GM18498 (cell line): ENCODE measurements around the gene IFT80.
"Not testable (repeated sequence)": the region's sequence is repeated elsewhere in the genome, so short reads cannot be mapped to it uniquely, and the experiment has no call there.

Source experiments
- ATAC-seq: cut with Tn5 transposase; IDR thresholded peaks from one replicate; pipeline ENCODE4 v1.9.1; 2021; ENCODE audit warnings: mild to moderate bottlenecking, moderate library complexity; ENCODE audit not compliant: unreplicated experiment

Gene IFT80

GRCh38 chr3:160286231-160286630, 112.8 kb downstream of the IFT80 start:
- ATAC-seq: no peak

- no peak for ATAC-seq
These were observed 118.2 kb downstream of the IFT80 start for GRCh38 chr3:160280836-160281235.

- ATAC-seq: no peak
These were observed 119.4 kb downstream of the IFT80 start for GRCh38 chr3:160279657-160280056.

- no peak for ATAC-seq
These were observed 120.8 kb downstream of the IFT80 start for GRCh38 chr3:160278210-160278609.

GRCh38 chr3:160265088-160265487, 133.9 kb downstream of the IFT80 start:
- no peak for ATAC-seq

GRCh38 chr3:160260587-160261270, 138.3 kb downstream of the IFT80 start:
- no peak for ATAC-seq

- ATAC-seq: no peak
These were observed 139.4 kb downstream of the IFT80 start for GRCh38 chr3:160259589-160259988.

- ATAC-seq: no peak
These were observed 141.4 kb downstream of the IFT80 start for GRCh38 chr3:160257606-160258005.

GRCh38 chr3:160253298-160253697, 145.7 kb downstream of the IFT80 start:
- no peak for ATAC-seq

GRCh38 chr3:160247766-160248165, 151.3 kb downstream of the IFT80 start:
- ATAC-seq: no peak

- no peak for ATAC-seq
These were observed 153.7 kb downstream of the IFT80 start for GRCh38 chr3:160245261-160245800.

GRCh38 chr3:160240719-160241118, 158.3 kb downstream of the IFT80 start:
- ATAC-seq: not testable (repeated sequence)

GRCh38 chr3:160232014-160232413, 167.0 kb downstream of the IFT80 start:
- no peak for ATAC-seq

- ATAC-seq: no peak
These were observed 171.6 kb downstream of the IFT80 start for GRCh38 chr3:160227419-160227818.

- ATAC-seq: peak; percentile 28
These were observed 172.8 kb downstream of the IFT80 start for GRCh38 chr3:160226026-160226907.

- ATAC-seq: peak; percentile 87
These were observed 173.6 kb downstream of the IFT80 start, which contains the start of gene C3orf80 for GRCh38 chr3:160225176-160226025. Gene C3orf80, plus strand, starts transcription at chr3:160225422. Its CDS starts 214 bp downstream, at chr3:160225636.

GRCh38 chr3:160224811-160225175, 174.2 kb downstream of the IFT80 start:
- ATAC-seq: no peak

GRCh38 chr3:160224256-160224655, 174.8 kb downstream of the IFT80 start:
- ATAC-seq: peak; percentile 38

- ATAC-seq: no peak
These were observed 178.0 kb downstream of the IFT80 start for GRCh38 chr3:160221019-160221418.

GRCh38 chr3:160220038-160220437, 179.0 kb downstream of the IFT80 start:
- ATAC-seq: no peak

GRCh38 chr3:160218136-160218535, 180.9 kb downstream of the IFT80 start:
- no peak for ATAC-seq
